GM23338 (cell line): ENCODE results near the gene FRMD1. TPM values are rescaled to one million over a fixed set of nuclear protein-coding genes. Genes with fewer than 3 reads are reported as not detected.

Experiments used
- ATAC-seq: fragments of 200-7000 bp; cut with Tn5 transposase; 3 replicates; pipeline ENCODE4 v1.9.1; 2020
- DNase-seq: peaks from one replicate; pipeline ENCODE4 v3.0.0-alpha.2; 2015; ENCODE audit warnings: low spot score
- H2AFZ ChIP-seq: fragments of 200-600 bp; sonication (generic); 2 replicates; pipeline ENCODE4 v1.8.0; 2016; ENCODE audit warnings: antibody characterized with exemption, mild to moderate bottlenecking, moderate library complexity
- H3F3A ChIP-seq: fragments of 200-600 bp; sonication (generic); replicated peaks from 2 replicates; pipeline ENCODE4 v1.8.0; 2017; ENCODE audit warnings: antibody characterized with exemption, mixed run types, low read depth
- H3K27ac ChIP-seq: fragments of 200-600 bp; sonication (generic); 2 replicates; pipeline ENCODE4 v1.6.1; 2016; ENCODE audit warnings: low read depth
- H3K27me3 ChIP-seq: fragments of 200-600 bp; sonication (generic); 2 replicates; pipeline ENCODE4 v1.8.0; 2016; ENCODE audit warnings: mild to moderate bottlenecking, mixed run types, moderate library complexity; ENCODE audit not compliant: insufficient read depth
- H3K36me3 ChIP-seq: fragments of 200-600 bp; sonication (generic); 2 replicates; pipeline ENCODE4 v1.8.0; 2016; ENCODE audit warnings: mild to moderate bottlenecking; ENCODE audit not compliant: insufficient read depth
- H3K4me1 ChIP-seq: fragments of 200-600 bp; sonication (generic); 2 replicates; pipeline ENCODE4 v1.8.0; 2016; ENCODE audit warnings: mild to moderate bottlenecking, moderate library complexity; ENCODE audit not compliant: insufficient read depth
- H3K4me2 ChIP-seq: fragments of 200-600 bp; sonication (generic); 2 replicates; pipeline ENCODE4 v1.7.1; 2017; ENCODE audit warnings: mixed run types
- H3K4me3 ChIP-seq: fragments of 200-600 bp; sonication (generic); 2 replicates; pipeline ENCODE4 v1.6.1; 2016; ENCODE audit warnings: mixed run types
- H3K79me2 ChIP-seq: fragments of 200-600 bp; sonication (generic); replicated peaks from 2 replicates; pipeline ENCODE4 v1.8.0; 2017; ENCODE audit warnings: mild to moderate bottlenecking; ENCODE audit not compliant: insufficient read depth
- H3K9me2 ChIP-seq: fragments of 200-600 bp; sonication (generic); 2 replicates; pipeline ENCODE4 v1.8.0; 2017; ENCODE audit not compliant: insufficient read depth
- H4K20me1 ChIP-seq: fragments of 200-600 bp; sonication (generic); replicated peaks from 2 replicates; pipeline ENCODE4 v1.8.0; 2017; ENCODE audit warnings: mild to moderate bottlenecking; ENCODE audit not compliant: insufficient read depth
- H3K27ac Mint-ChIP-seq: 2 replicates; pipeline ENCODE4 v1.8.0; 2020; ENCODE audit warnings: inconsistent platforms, mild to moderate bottlenecking, moderate library complexity, mixed read lengths
- H3K27me3 Mint-ChIP-seq: 3 replicates; pipeline ENCODE4 v1.8.0; 2022; ENCODE audit warnings: low read depth, mild to moderate bottlenecking, moderate library complexity, mixed read lengths, inconsistent platforms; ENCODE audit not compliant: insufficient read depth, poor library complexity
- H3K36me3 Mint-ChIP-seq: 3 replicates; pipeline ENCODE4 v1.8.0; 2021; ENCODE audit warnings: low read depth, mild to moderate bottlenecking, inconsistent platforms, moderate library complexity, mixed read lengths
- H3K4me1 Mint-ChIP-seq: 3 replicates; pipeline ENCODE4 v1.8.0; 2020; ENCODE audit warnings: mild to moderate bottlenecking, inconsistent platforms, mixed read lengths
- H3K4me3 Mint-ChIP-seq: 3 replicates; pipeline ENCODE4 v1.8.0; 2021; ENCODE audit warnings: moderate library complexity, mild to moderate bottlenecking, inconsistent platforms, mixed read lengths
- H3K9me3 Mint-ChIP-seq: 3 replicates; pipeline ENCODE4 v1.8.0; 2020; ENCODE audit warnings: moderate library complexity, mild to moderate bottlenecking, inconsistent platforms, mixed read lengths
- CREB1 ChIP-seq: fragments of 250-450 bp; sonication (Bioruptor Pico); IDR thresholded peaks from 2 replicates; pipeline ENCODE4 v1.5.0; 2020; ENCODE audit warnings: low read depth, mild to moderate bottlenecking, moderate library complexity
- CTCF ChIP-seq, 2 experiments: fragments of 200-600 bp in 1 of 2; sonication (generic) in 1 of 2; conservative IDR thresholded peaks; 2 replicates each; pipeline versions ENCODE4 v1.5.1 to v1.6.1; 2016 to 2017; ENCODE audit warnings: antibody characterized with exemption in 2 of 2, low read depth in 2 of 2, mild to moderate bottlenecking in 2 of 2, moderate library complexity in 1 of 2
- ETS1 ChIP-seq: IDR thresholded peaks from 2 replicates; pipeline ENCODE4 v1.6.1; 2016; ENCODE audit warnings: antibody characterized with exemption
- EZH2 ChIP-seq: fragments of 200-600 bp; sonication (generic); IDR thresholded peaks from one replicate; pipeline ENCODE4 v1.8.0; 2017; ENCODE audit warnings: antibody characterized with exemption, mild to moderate bottlenecking, low read depth; ENCODE audit not compliant: unreplicated experiment
- EZH2phosphoT487 ChIP-seq: fragments of 200-600 bp; sonication (generic); IDR thresholded peaks from one replicate; pipeline ENCODE4 v1.8.1; 2018; ENCODE audit warnings: antibody characterized with exemption; ENCODE audit not compliant: unreplicated experiment
- JUNB ChIP-seq: IDR thresholded peaks from one replicate; pipeline ENCODE4 v1.6.1; 2016; ENCODE audit warnings: antibody characterized with exemption; ENCODE audit not compliant: unreplicated experiment
- NANOG ChIP-seq: IDR thresholded peaks from 2 replicates; pipeline ENCODE4 v1.6.1; 2016; ENCODE audit warnings: antibody characterized with exemption, borderline replicate concordance
- POLR2AphosphoS5 ChIP-seq: IDR thresholded peaks from 2 replicates; pipeline ENCODE4 v1.6.1; 2016; ENCODE audit warnings: antibody characterized with exemption, low read depth
- REST ChIP-seq: IDR thresholded peaks from one replicate; pipeline ENCODE4 v1.6.1; 2018; ENCODE audit warnings: antibody characterized with exemption; ENCODE audit not compliant: unreplicated experiment
- STAT1 ChIP-seq: IDR thresholded peaks from one replicate; pipeline ENCODE4 v1.6.1; 2016; ENCODE audit warnings: antibody characterized with exemption; ENCODE audit not compliant: unreplicated experiment
- ZNF114 ChIP-seq: fragments of 250-450 bp; sonication (Bioruptor Pico); IDR thresholded peaks from 2 replicates; pipeline ENCODE4 v1.5.0; 2020; ENCODE audit warnings: mild to moderate bottlenecking, moderate library complexity
- ZNF331 ChIP-seq: fragments of 250-450 bp; sonication (Bioruptor Pico); IDR thresholded peaks from 2 replicates; pipeline ENCODE4 v1.5.0; 2020; ENCODE audit warnings: low read depth, mild to moderate bottlenecking, moderate library complexity
- ZNF462 ChIP-seq: fragments of 250-450 bp; sonication (Bioruptor Pico); IDR thresholded peaks from 2 replicates; pipeline ENCODE4 v1.5.0; 2020; ENCODE audit warnings: mild to moderate bottlenecking, moderate library complexity
- polyA plus RNA-seq: library from polyadenylated mRNA; unstranded; fragments of >200 nt; fragmentation: Nextera tagmentation; extraction: Ambion mirVana; gene quantifications from 2 replicates; pipeline ENCODE4 v1.2.1, GENCODE V29; 2016
- total RNA-seq: library from RNA; depleted of rRNA; stranded (reverse); fragments of >200 nt; shearing (Covaris generic); gene quantifications from 2 replicates; pipeline ENCODE4 v1.2.3, GENCODE V29; 2014

Gene FRMD1
- total and polyA plus RNA-seq, 2 experiments from 2014 or later: 1.0 to 2.0 TPM

- no peak overlapping the region for H3K27ac ChIP-seq
- DNase-seq (no peak), ATAC-seq (no peak)
- Mint-ChIP-seq H3K4me1 (peaks cover 32% of the 10 kb centered on the region), H3K9me3 (peaks cover 10% of the 10 kb centered on the region), H3K4me3 (no peak overlapping the region), H3K27me3 (peaks cover 16% of the 10 kb centered on the region), H3K36me3 (no peaks in the 10 kb centered on the region; the same call in 2 of the 3 replicates), H3K27ac (peak overlapping the region; percentile 50; the same call in 1 of the 2 replicates)
- H3F3A ChIP-seq: peaks cover 13% of the 10 kb centered on the region; the same call in 1 of the 2 replicates
- no peak overlapping the region for H3K4me2 ChIP-seq
- peaks cover 32% of the 10 kb centered on the region for H3K4me1 ChIP-seq
- TF ChIP-seq JUNB: no peak
- TF ChIP-seq ETS1: no peak
- TF ChIP-seq ZNF331 (CRISPR knock-in tag): no peak
- no peak for TF ChIP-seq CREB1 (CRISPR knock-in tag)
- TF ChIP-seq REST: no peak
- no peak for TF ChIP-seq EZH2
- TF ChIP-seq CTCF (conservative IDR thresholded peaks at IDR 0.05; ENCODE audit: low read depth in 2 of 2): no peak
- TF ChIP-seq ZNF462 (CRISPR knock-in tag): no peak
- no peak for TF ChIP-seq STAT1
- no peak for TF ChIP-seq ZNF114 (CRISPR knock-in tag)
- TF ChIP-seq EZH2phosphoT487: no peak
- no peak for TF ChIP-seq NANOG
- no peak for TF ChIP-seq POLR2AphosphoS5
- H3K27me3 ChIP-seq: no peaks in the 10 kb centered on the region; the same call in 1 of the 2 replicates
- H3K4me3 ChIP-seq: no peak overlapping the region
- H2AFZ ChIP-seq: peak overlapping the region; percentile 56; the same call in 1 of the 2 replicates
- no peaks in the 10 kb centered on the region for H3K79me2 ChIP-seq
- no peaks in the 10 kb centered on the region for H3K9me2 ChIP-seq
- no peaks in the 10 kb centered on the region for H4K20me1 ChIP-seq
- H3K36me3 ChIP-seq: no peaks in the 10 kb centered on the region
Measured at GRCh38 chr6:168031411-168031971, 47.5 kb downstream of the FRMD1 start.
